AG04449 (cell line): ENCODE measurements around the gene CNKSR3.

Experiments
- CTCF ChIA-PET: fragments of 350-600 bp; formaldehyde crosslinking; extraction: SDS; loops from one replicate; lab custom pipeline; 2021; ENCODE audit warnings: antibody characterized with exemption; lab: Yijun Ruan, JAX
- POLR2A ChIA-PET: fragments of 400-600, 350-600 bp; formaldehyde crosslinking; extraction: SDS; loops from one replicate; lab custom pipeline; 2020; ENCODE audit warnings: antibody characterized with exemption, inconsistent platforms; lab: Yijun Ruan, JAX
- DNase-seq: peaks from one replicate; pipeline ENCODE4 v3.0.0-alpha.2; 2010; ENCODE audit warnings: low read depth, low spot score
- H3K4me3 ChIP-seq: 2 replicates; pipeline ENCODE4 v1.5.1; 2011; ENCODE audit warnings: low read depth, mild to moderate bottlenecking, control low read depth, low read length
- CTCF ChIP-seq: IDR thresholded peaks from one replicate; pipeline ENCODE4 v1.5.1; 2011; ENCODE audit warnings: mild to moderate bottlenecking, moderate library complexity, low read length, control low read depth, inconsistent platforms; ENCODE audit not compliant: insufficient read depth; ENCODE audit errors: missing control alignments

The CNKSR3 gene

GRCh38 chr6:154466971-154467679 lies 43.4 kb downstream of the CNKSR3 start:
- POLR2A ChIA-PET, result no interaction called here
- TF ChIP-seq CTCF, result no peak
- DNase-seq, result no peak
- CTCF ChIA-PET, result interaction anchor here (0.8 to 1.2 kb wide), 2 partner anchors 9 to 33 kb away, joined by 3 to 4 read pairs; no protein-coding TSS in a partner anchor
- H3K4me3 ChIP-seq, result no peak overlapping the region

GRCh38 chr6:154466139-154466538 lies 44.3 kb downstream of the CNKSR3 start:
- POLR2A ChIA-PET, result no interaction called here
- no peak for DNase-seq
- CTCF ChIA-PET, result interaction anchor here (0.8 kb wide), 1 partner anchor 34 kb away, joined by 3 read pairs; no protein-coding TSS in a partner anchor

GRCh38 chr6:154463573-154464419 lies 46.7 kb downstream of the CNKSR3 start:
- no peak for TF ChIP-seq CTCF
- DNase-seq, result no peak
- ChIA-PET CTCF (no interaction called here), POLR2A (no interaction called here)
- no peak overlapping the region for H3K4me3 ChIP-seq

More at GRCh38 chr6:154466139-154466538, 44.3 kb downstream of the CNKSR3 start:
- H3K4me3 ChIP-seq, result no peak overlapping the region
- TF ChIP-seq CTCF, result no peak

- CTCF ChIA-PET, result interaction anchor here (1.1 kb wide), 1 partner anchor 12 kb away, joined by 3 read pairs; no protein-coding TSS in a partner anchor
- H3K4me3 ChIP-seq, result no peak overlapping the region
- POLR2A ChIA-PET, result no interaction called here
- no peak for TF ChIP-seq CTCF
- no peak for DNase-seq
These were observed 48.1 kb downstream of the CNKSR3 start for GRCh38 chr6:154462425-154462824.

- no peak for TF ChIP-seq CTCF
- DNase-seq, result no peak
- ChIA-PET CTCF (interaction anchor here (1.1 kb wide), 1 partner anchor 11 kb away, joined by 3 read pairs; no protein-coding TSS in a partner anchor), POLR2A (no interaction called here)
- no peak overlapping the region for H3K4me3 ChIP-seq
These were observed 49.1 kb downstream of the CNKSR3 start for GRCh38 chr6:154461348-154461747.

GRCh38 chr6:154460306-154461071 lies 50.0 kb downstream of the CNKSR3 start:
- DNase-seq, result no peak
- POLR2A ChIA-PET, result no interaction called here
- CTCF ChIA-PET, result no interaction called here
- no peak for TF ChIP-seq CTCF
- H3K4me3 ChIP-seq, result no peak overlapping the region
